ENCODE measurements around the gene YIPF4.
A peak's percentile ranks its signal among the peaks of the same experiment; 100 is the strongest.
"Not testable (repeated sequence)": the region's sequence is repeated elsewhere in the genome, so short reads cannot be mapped to it uniquely, and the experiment has no call there.

Gene YIPF4

GRCh38 chr2:32277674-32278477, at the start of gene YIPF4:
Gene YIPF4, plus strand, starts transcription at chr2:32277904. Its CDS starts 252 bp downstream, at chr2:32278156.
- DNase-seq: peak; percentile 99

GRCh38 chr2:32228181-32228580, 49.5 kb upstream of the YIPF4 start:
- DNase-seq: no peak

- DNase-seq: no peak
Measured at GRCh38 chr2:32229635-32230034, 48.1 kb upstream of the YIPF4 start.

- no peak for DNase-seq
Measured at GRCh38 chr2:32231959-32232358, 45.7 kb upstream of the YIPF4 start.

- DNase-seq: peak; percentile 6
Measured at GRCh38 chr2:32235315-32235714, 42.4 kb upstream of the YIPF4 start.

- DNase-seq: no peak
Measured at GRCh38 chr2:32237488-32237887, 40.2 kb upstream of the YIPF4 start.

GRCh38 chr2:32237996-32238395, 39.7 kb upstream of the YIPF4 start:
- DNase-seq: peak; percentile 10

GRCh38 chr2:32242331-32242730, 35.4 kb upstream of the YIPF4 start:
- no peak for DNase-seq

GRCh38 chr2:32246911-32247310, 30.8 kb upstream of the YIPF4 start:
- DNase-seq: no peak

GRCh38 chr2:32248299-32248698, 29.4 kb upstream of the YIPF4 start:
- DNase-seq: no peak

GRCh38 chr2:32249731-32250236, 27.9 kb upstream of the YIPF4 start:
- no peak for DNase-seq

GRCh38 chr2:32250290-32250689, 27.4 kb upstream of the YIPF4 start:
- DNase-seq: no peak

GRCh38 chr2:32258242-32258641, 19.5 kb upstream of the YIPF4 start:
- DNase-seq: no peak

- DNase-seq: no peak
Measured at GRCh38 chr2:32260376-32260775, 17.3 kb upstream of the YIPF4 start.

- no peak for DNase-seq
Measured at GRCh38 chr2:32262105-32262504, 15.6 kb upstream of the YIPF4 start.

GRCh38 chr2:32264422-32265105, 13.1 kb upstream of the YIPF4 start, which contains the start of gene NLRC4:
Gene NLRC4, minus strand, starts transcription at chr2:32264886. Its CDS starts 8,111 bp downstream, at chr2:32256775.
- no peak for DNase-seq

GRCh38 chr2:32271063-32271462, 6.6 kb upstream of the YIPF4 start:
- DNase-seq: no peak

- no peak for DNase-seq
Measured at GRCh38 chr2:32272279-32272678, 5.4 kb upstream of the YIPF4 start.

GRCh38 chr2:32274289-32274688, 3.4 kb upstream of the YIPF4 start:
- DNase-seq: no peak

GRCh38 chr2:32275790-32276189, 1.9 kb upstream of the YIPF4 start:
- DNase-seq: not testable (repeated sequence)

- DNase-seq: no peak
Measured at GRCh38 chr2:32277363-32277673, 386 bp upstream of the YIPF4 start.

- no peak for DNase-seq
Measured at GRCh38 chr2:32278478-32278853, 762 bp downstream of the YIPF4 start.

- no peak for DNase-seq
Measured at GRCh38 chr2:32284321-32284720, 6.6 kb downstream of the YIPF4 start.

Data from retina (tissue), 1 donor.